Adrenal gland (tissue), 5 donors: Measurements from ENCODE around the gene SEMA6A.

Experiments
- CTCF ChIP-seq, 6 experiments: fragments of 450-650 bp in 4 of 6; fragments of 200-600 bp in 2 of 6; sonication (generic) in 1 of 6; IDR thresholded peaks; 1 replicate in 5 of 6; 2 replicates in 1 of 6; pipeline versions ENCODE4 v1.5.1 to v1.8.0; 2016 to 2021; ENCODE audit warnings: antibody characterized with exemption in 6 of 6, mild to moderate bottlenecking in 2 of 6, moderate library complexity in 1 of 6
- POLR2A ChIP-seq, 2 donors: fragments of 450-650 bp; IDR thresholded peaks; one replicate each; pipeline ENCODE4 v1.6.1; 2017; ENCODE audit warnings: antibody characterized with exemption in 2 of 2, mild to moderate bottlenecking in 2 of 2, moderate library complexity in 1 of 2
- donor health status: DM: no; HTN: no; CAD: no.

GRCh38 chr5:116521173-116521872, 53.3 kb downstream of the SEMA6A start:
- TF ChIP-seq POLR2A (IDR thresholded peaks at IDR 0.05) (no peak), CTCF (IDR thresholded peaks at IDR 0.05) (no peak)
